Ishikawa (cell line): ENCODE data around the gene MTMR2.

Experiments
- CEBPB ChIP-seq: IDR thresholded peaks from 2 replicates; pipeline ENCODE4 v1.6.1; 2012
- CREB1 ChIP-seq: IDR thresholded peaks from 2 replicates; pipeline ENCODE4 v1.6.1; 2012; ENCODE audit warnings: low read depth
- EGR1 ChIP-seq: IDR thresholded peaks from 2 replicates; pipeline ENCODE4 v1.6.1; 2012
- EP300 ChIP-seq: IDR thresholded peaks from 2 replicates; pipeline ENCODE4 v1.6.1; 2012; ENCODE audit warnings: borderline replicate concordance
- FOXM1 ChIP-seq: IDR thresholded peaks from 2 replicates; pipeline ENCODE4 v1.6.1; 2012; ENCODE audit warnings: low read depth, borderline replicate concordance
- NFIC ChIP-seq: IDR thresholded peaks from 2 replicates; pipeline ENCODE4 v1.6.1; 2012
- RAD21 ChIP-seq: IDR thresholded peaks from 2 replicates; pipeline ENCODE4 v1.6.1; 2012; ENCODE audit warnings: low read depth
- TAF1 ChIP-seq: IDR thresholded peaks from 2 replicates; pipeline ENCODE4 v1.6.1; 2012; ENCODE audit warnings: low read depth, mild to moderate bottlenecking
- TCF12 ChIP-seq: IDR thresholded peaks from 2 replicates; pipeline ENCODE4 v1.6.1; 2012; ENCODE audit warnings: low read depth
- TEAD4 ChIP-seq: IDR thresholded peaks from 2 replicates; pipeline ENCODE4 v1.6.1; 2012
- YY1 ChIP-seq: IDR thresholded peaks from 2 replicates; pipeline ENCODE4 v1.6.1; 2012; ENCODE audit warnings: low read depth
- ZBTB7A ChIP-seq: IDR thresholded peaks from 2 replicates; pipeline ENCODE4 v1.6.1; 2012; ENCODE audit warnings: low read depth
- TF ChIP-seq, protein P1 (sequence below): IDR thresholded peaks from 2 replicates; pipeline ENCODE4 v1.6.1; 2012
- TF ChIP-seq, protein P2 (sequence below): IDR thresholded peaks from 2 replicates; pipeline ENCODE4 v1.6.1; 2012; ENCODE audit warnings: low read depth, mild to moderate bottlenecking
- TF ChIP-seq, protein P3 (sequence below): IDR thresholded peaks from 2 replicates; pipeline ENCODE4 v1.6.1; 2012

MTMR2 gene

GRCh38 chr11:95923439-95923727 is 524 bp downstream of the MTMR2 start:
- TF ChIP-seq NFIC (no peak), EP300 (no peak), EGR1 (no peak), CREB1 (no peak), TCF12 (no peak), TEAD4 (no peak), ZBTB7A (no peak), RAD21 (no peak), FOXM1 (no peak), TAF1 (no peak), CEBPB (no peak), YY1 (no peak)
- TF ChIP-seq, protein P1, sequence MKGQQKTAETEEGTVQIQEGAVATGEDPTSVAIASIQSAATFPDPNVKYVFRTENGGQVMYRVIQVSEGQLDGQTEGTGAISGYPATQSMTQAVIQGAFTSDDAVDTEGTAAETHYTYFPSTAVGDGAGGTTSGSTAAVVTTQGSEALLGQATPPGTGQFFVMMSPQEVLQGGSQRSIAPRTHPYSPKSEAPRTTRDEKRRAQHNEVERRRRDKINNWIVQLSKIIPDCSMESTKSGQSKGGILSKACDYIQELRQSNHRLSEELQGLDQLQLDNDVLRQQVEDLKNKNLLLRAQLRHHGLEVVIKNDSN, result no peak
- TF ChIP-seq, protein P2, sequence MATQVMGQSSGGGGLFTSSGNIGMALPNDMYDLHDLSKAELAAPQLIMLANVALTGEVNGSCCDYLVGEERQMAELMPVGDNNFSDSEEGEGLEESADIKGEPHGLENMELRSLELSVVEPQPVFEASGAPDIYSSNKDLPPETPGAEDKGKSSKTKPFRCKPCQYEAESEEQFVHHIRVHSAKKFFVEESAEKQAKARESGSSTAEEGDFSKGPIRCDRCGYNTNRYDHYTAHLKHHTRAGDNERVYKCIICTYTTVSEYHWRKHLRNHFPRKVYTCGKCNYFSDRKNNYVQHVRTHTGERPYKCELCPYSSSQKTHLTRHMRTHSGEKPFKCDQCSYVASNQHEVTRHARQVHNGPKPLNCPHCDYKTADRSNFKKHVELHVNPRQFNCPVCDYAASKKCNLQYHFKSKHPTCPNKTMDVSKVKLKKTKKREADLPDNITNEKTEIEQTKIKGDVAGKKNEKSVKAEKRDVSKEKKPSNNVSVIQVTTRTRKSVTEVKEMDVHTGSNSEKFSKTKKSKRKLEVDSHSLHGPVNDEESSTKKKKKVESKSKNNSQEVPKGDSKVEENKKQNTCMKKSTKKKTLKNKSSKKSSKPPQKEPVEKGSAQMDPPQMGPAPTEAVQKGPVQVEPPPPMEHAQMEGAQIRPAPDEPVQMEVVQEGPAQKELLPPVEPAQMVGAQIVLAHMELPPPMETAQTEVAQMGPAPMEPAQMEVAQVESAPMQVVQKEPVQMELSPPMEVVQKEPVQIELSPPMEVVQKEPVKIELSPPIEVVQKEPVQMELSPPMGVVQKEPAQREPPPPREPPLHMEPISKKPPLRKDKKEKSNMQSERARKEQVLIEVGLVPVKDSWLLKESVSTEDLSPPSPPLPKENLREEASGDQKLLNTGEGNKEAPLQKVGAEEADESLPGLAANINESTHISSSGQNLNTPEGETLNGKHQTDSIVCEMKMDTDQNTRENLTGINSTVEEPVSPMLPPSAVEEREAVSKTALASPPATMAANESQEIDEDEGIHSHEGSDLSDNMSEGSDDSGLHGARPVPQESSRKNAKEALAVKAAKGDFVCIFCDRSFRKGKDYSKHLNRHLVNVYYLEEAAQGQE, result no peak
- TF ChIP-seq, protein P3, sequence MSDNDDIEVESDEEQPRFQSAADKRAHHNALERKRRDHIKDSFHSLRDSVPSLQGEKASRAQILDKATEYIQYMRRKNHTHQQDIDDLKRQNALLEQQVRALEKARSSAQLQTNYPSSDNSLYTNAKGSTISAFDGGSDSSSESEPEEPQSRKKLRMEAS, result no peak

GRCh38 chr11:95922536-95923438 is 1.1 kb downstream of the MTMR2 start:
- TF ChIP-seq, protein P3, result no peak
- TF ChIP-seq NFIC (no peak), TAF1 (no peak), ZBTB7A (no peak), YY1 (no peak), EP300 (no peak), TEAD4 (no peak), CREB1 (no peak), CEBPB (no peak), FOXM1 (no peak), RAD21 (no peak), EGR1 (no peak), TCF12 (no peak)
- TF ChIP-seq, protein P1, result no peak
- TF ChIP-seq, protein P2, result no peak

DNA sequence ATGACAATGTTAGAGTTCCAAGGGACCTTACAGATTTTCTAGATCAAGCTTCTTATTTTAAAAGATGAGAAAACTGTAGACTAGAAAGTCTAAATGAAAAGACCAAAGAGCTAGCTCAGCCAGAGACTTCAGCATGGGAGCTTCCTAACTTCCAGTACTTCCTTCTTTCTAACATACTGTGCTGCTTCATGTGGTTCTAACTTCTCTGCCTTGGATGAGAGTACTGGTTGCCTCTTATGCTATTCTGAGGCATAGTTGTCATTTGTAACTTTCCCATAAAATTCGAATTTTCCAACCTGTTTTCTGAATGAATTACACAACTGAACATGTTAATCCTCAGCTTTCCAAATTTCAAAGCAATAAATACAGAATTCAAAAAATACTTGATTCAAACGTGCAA is 1.8 kb downstream of the MTMR2 start:
- TF ChIP-seq RAD21, result no peak
- no peak for TF ChIP-seq EP300
- TF ChIP-seq, protein P2, result no peak
- no peak for TF ChIP-seq TAF1
- TF ChIP-seq, protein P1, result no peak
- no peak for TF ChIP-seq TCF12
- no peak for TF ChIP-seq YY1
- no peak for TF ChIP-seq TEAD4
- TF ChIP-seq NFIC, result no peak
- TF ChIP-seq CREB1, result no peak
- TF ChIP-seq, protein P3, result no peak
- no peak for TF ChIP-seq FOXM1
- no peak for TF ChIP-seq EGR1
- TF ChIP-seq ZBTB7A, result no peak
- no peak for TF ChIP-seq CEBPB
